Suprapubic skin (tissue), 4 donors: Measurements from ENCODE around the gene ANO2. TPM values are rescaled to one million over a fixed set of nuclear protein-coding genes. Genes with fewer than 3 reads are reported as not detected.

Source experiments
- DNase-seq, 2 donors: peaks; one replicate each; pipeline ENCODE4 v3.0.0-alpha.2; 2019; ENCODE audit warnings: low spot score in 2 of 2
- H3K27ac ChIP-seq: fragments of 200-600 bp; sonication (generic); one replicate; pipeline ENCODE4 v1.5.1; 2019
- H3K27me3 ChIP-seq: fragments of 200-600 bp; sonication (generic); one replicate; pipeline ENCODE4 v1.5.1; 2019
- H3K36me3 ChIP-seq: fragments of 200-600 bp; sonication (generic); one replicate; pipeline ENCODE4 v1.5.1; 2019
- H3K4me1 ChIP-seq: fragments of 200-600 bp; sonication (generic); one replicate; pipeline ENCODE4 v1.5.1; 2019
- H3K4me3 ChIP-seq: fragments of 200-600 bp; sonication (generic); one replicate; pipeline ENCODE4 v1.5.1; 2019; ENCODE audit warnings: mild to moderate bottlenecking
- H3K9me3 ChIP-seq: fragments of 200-600 bp; sonication (generic); one replicate; pipeline ENCODE4 v1.5.1; 2019
- EP300 ChIP-seq: sonication (generic); formaldehyde crosslinking; IDR thresholded peaks from one replicate; pipeline ENCODE4 v1.6.1; 2017; ENCODE audit warnings: antibody characterized with exemption
- POLR2A ChIP-seq, 2 donors: fragments of 450-650 bp; IDR thresholded peaks; one replicate each; pipeline ENCODE4 v1.6.1; 2017; ENCODE audit warnings: antibody characterized with exemption in 2 of 2, mild to moderate bottlenecking in 2 of 2, moderate library complexity in 2 of 2
- POLR2AphosphoS5 ChIP-seq, 3 donors: sonication (generic); formaldehyde crosslinking; IDR thresholded peaks; one replicate each; pipeline ENCODE4 v1.6.1; 2017; ENCODE audit warnings: antibody characterized with exemption in 3 of 3
- WGBS: methylation state at CpG from one replicate; pipeline ENCODE4 v1.1.5; 2018; 5-methylcytosine and 5-hydroxymethylcytosine counted together
- total RNA-seq, 4 donors: library from RNA; depleted of rRNA; stranded (reverse); fragments of >200 nt; gene quantifications; one replicate each; pipeline ENCODE4 v1.1.0, GENCODE V29; 2016
- TF ChIP-seq, protein P1 (sequence below), 2 donors: fragments of 200-600 bp in 1 of 2; fragments of 450-650 bp in 1 of 2; sonication (generic) in 1 of 2; IDR thresholded peaks; one replicate each; pipeline ENCODE4 v1.5.1; 2016 to 2019; ENCODE audit warnings: antibody characterized with exemption in 2 of 2, mild to moderate bottlenecking in 1 of 2, moderate library complexity in 1 of 2

ANO2 gene
- total RNA-seq, 4 donors from 2014 or later: 1.1 to 9.7 (median 2.0) TPM

GRCh38 chr12:5520037-5520436 lies 425.0 kb downstream of the ANO2 start:
- Histone ChIP-seq H3K36me3 (no peaks in the 10 kb centered on the region), H3K4me3 (no peak overlapping the region), H3K27ac (no peak overlapping the region), H3K27me3 (peaks cover 11% of the 10 kb centered on the region), H3K4me1 (no peaks in the 10 kb centered on the region), H3K9me3 (no peaks in the 10 kb centered on the region)
- WGBS: 92% methylated on average over 4 of the region's 4 CpGs
- TF ChIP-seq POLR2AphosphoS5 (IDR thresholded peaks at IDR 0.05) (no peak), EP300 (no peak), POLR2A (IDR thresholded peaks at IDR 0.05) (no peak)
- TF ChIP-seq, protein P1, sequence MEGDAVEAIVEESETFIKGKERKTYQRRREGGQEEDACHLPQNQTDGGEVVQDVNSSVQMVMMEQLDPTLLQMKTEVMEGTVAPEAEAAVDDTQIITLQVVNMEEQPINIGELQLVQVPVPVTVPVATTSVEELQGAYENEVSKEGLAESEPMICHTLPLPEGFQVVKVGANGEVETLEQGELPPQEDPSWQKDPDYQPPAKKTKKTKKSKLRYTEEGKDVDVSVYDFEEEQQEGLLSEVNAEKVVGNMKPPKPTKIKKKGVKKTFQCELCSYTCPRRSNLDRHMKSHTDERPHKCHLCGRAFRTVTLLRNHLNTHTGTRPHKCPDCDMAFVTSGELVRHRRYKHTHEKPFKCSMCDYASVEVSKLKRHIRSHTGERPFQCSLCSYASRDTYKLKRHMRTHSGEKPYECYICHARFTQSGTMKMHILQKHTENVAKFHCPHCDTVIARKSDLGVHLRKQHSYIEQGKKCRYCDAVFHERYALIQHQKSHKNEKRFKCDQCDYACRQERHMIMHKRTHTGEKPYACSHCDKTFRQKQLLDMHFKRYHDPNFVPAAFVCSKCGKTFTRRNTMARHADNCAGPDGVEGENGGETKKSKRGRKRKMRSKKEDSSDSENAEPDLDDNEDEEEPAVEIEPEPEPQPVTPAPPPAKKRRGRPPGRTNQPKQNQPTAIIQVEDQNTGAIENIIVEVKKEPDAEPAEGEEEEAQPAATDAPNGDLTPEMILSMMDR (IDR thresholded peaks at IDR 0.05): no peak
- DNase-seq: no peak

DNA sequence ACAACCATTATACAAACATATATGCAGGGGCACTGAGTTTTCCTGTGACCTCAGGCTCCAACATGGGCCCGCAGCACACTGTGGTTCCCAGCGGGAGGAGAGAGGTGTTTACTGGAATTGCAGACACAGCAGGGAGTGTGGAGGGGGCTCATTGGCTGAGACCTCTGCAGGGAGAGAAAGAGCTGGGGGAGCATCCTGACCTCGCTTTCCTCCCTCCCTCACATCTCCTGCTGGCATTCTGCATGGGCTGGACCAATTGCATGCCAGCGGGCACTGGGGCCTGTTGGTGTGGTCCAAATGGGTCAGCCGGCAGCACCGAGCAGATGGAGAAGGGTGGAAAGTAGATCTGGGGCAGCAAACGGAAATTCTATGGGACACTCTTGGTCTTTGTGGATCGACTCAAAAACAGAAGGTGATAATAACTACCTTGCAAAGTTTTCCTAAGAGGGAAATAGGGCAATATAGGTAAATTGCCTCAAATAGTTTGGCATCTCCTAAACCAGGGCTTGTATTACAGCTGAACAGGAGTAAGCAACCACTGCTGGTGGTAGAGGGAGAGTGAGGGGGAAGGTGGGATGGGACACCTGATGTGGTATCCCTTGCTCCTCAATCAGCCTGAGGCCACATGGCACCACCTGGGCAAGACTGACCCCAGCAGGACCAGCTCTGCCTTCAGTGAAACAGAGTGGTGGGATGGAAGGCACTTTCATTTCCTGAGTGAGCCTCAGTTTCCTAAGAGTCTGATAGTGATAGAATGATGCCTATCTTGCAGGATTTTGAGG lies 426.3 kb downstream of the ANO2 start:
- no peak overlapping the region for H3K27ac ChIP-seq
- peaks cover 11% of the 10 kb centered on the region for H3K27me3 ChIP-seq
- no peak overlapping the region for H3K4me3 ChIP-seq
- H3K4me1 ChIP-seq: no peaks in the 10 kb centered on the region
- no peaks in the 10 kb centered on the region for H3K9me3 ChIP-seq
- no peaks in the 10 kb centered on the region for H3K36me3 ChIP-seq
- TF ChIP-seq, protein P1 (IDR thresholded peaks at IDR 0.05): no peak
- no peak for TF ChIP-seq EP300
- no peak for TF ChIP-seq POLR2A (IDR thresholded peaks at IDR 0.05)
- no peak for TF ChIP-seq POLR2AphosphoS5 (IDR thresholded peaks at IDR 0.05)
- no peak for DNase-seq
- WGBS: 92% methylated on average over 8 of the region's 8 CpGs

GRCh38 chr12:5516371-5517241 lies 428.5 kb downstream of the ANO2 start:
- TF ChIP-seq POLR2AphosphoS5 (IDR thresholded peaks at IDR 0.05) (no peak), EP300 (no peak), POLR2A (IDR thresholded peaks at IDR 0.05) (no peak)
- TF ChIP-seq, protein P1 (IDR thresholded peaks at IDR 0.05): no peak
- Histone ChIP-seq H3K27me3 (peaks cover 17% of the 10 kb centered on the region), H3K4me1 (peaks cover 3% of the 10 kb centered on the region), H3K27ac (no peak overlapping the region), H3K9me3 (no peaks in the 10 kb centered on the region), H3K36me3 (no peaks in the 10 kb centered on the region), H3K4me3 (no peak overlapping the region)
- no peak for DNase-seq
- WGBS: 72% methylated on average over 7 of the region's 8 CpGs

DNA sequence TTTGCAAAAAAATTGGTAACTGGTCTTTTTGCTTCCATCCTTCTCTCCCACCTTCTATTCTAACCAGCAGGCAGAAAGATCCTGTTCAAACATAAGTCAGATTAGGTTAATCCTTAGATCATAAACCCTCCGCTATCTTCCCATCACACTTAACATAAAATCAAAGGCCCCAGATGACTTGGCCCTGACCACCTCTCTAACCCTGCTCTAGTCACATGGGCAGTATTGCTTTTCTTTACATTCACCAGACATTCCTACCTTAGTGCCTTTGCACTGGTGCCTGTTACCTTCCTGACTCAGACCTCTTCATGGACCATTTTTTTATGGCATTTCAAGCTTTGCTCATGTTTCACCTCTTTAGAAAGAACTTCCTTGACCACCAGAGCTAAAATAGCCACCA lies 429.6 kb downstream of the ANO2 start:
- TF ChIP-seq, protein P1 (IDR thresholded peaks at IDR 0.05): no peak
- no peak for TF ChIP-seq POLR2AphosphoS5 (IDR thresholded peaks at IDR 0.05)
- no peak for TF ChIP-seq EP300
- TF ChIP-seq POLR2A (IDR thresholded peaks at IDR 0.05): no peak
- 94% methylated on average over 1 of the region's 1 CpG for WGBS
- peaks cover 15% of the 10 kb centered on the region for H3K27me3 ChIP-seq

GRCh38 chr12:5514545-5514944 lies 430.5 kb downstream of the ANO2 start:
- 93% methylated on average over 4 of the region's 4 CpGs for WGBS
- H3K4me3 ChIP-seq: no peak overlapping the region
- no peak for TF ChIP-seq POLR2A (IDR thresholded peaks at IDR 0.05)
- no peak for TF ChIP-seq EP300
- TF ChIP-seq, protein P1 (IDR thresholded peaks at IDR 0.05): no peak
- no peak for TF ChIP-seq POLR2AphosphoS5 (IDR thresholded peaks at IDR 0.05)
- H3K36me3 ChIP-seq: no peaks in the 10 kb centered on the region
- peaks cover 7% of the 10 kb centered on the region for H3K4me1 ChIP-seq
- H3K27me3 ChIP-seq: peaks cover 17% of the 10 kb centered on the region
- H3K27ac ChIP-seq: no peak overlapping the region
- peak; percentile 1 to 8 for DNase-seq
- no peaks in the 10 kb centered on the region for H3K9me3 ChIP-seq

More for the DNA sequence above, 429.6 kb downstream of the ANO2 start:
- no peaks in the 10 kb centered on the region for H3K9me3 ChIP-seq
- H3K27ac ChIP-seq: no peak overlapping the region
- peaks cover 7% of the 10 kb centered on the region for H3K4me1 ChIP-seq
- DNase-seq: no peak
- H3K36me3 ChIP-seq: no peaks in the 10 kb centered on the region
- no peak overlapping the region for H3K4me3 ChIP-seq
